Activated CD4-positive, CD25-positive, alpha-beta regulatory T cell (primary cell): Measurements from ENCODE around the gene CD82.

ENCODE experiments used
- DNase-seq, 4 experiments: peaks; one replicate each; lab custom pipeline; 2025; lab: John Stamatoyannopoulos, UW

The CD82 gene

GRCh38 chr11:44577231-44577830 is 11.9 kb downstream of the CD82 start:
- no peak for DNase-seq

DNA sequence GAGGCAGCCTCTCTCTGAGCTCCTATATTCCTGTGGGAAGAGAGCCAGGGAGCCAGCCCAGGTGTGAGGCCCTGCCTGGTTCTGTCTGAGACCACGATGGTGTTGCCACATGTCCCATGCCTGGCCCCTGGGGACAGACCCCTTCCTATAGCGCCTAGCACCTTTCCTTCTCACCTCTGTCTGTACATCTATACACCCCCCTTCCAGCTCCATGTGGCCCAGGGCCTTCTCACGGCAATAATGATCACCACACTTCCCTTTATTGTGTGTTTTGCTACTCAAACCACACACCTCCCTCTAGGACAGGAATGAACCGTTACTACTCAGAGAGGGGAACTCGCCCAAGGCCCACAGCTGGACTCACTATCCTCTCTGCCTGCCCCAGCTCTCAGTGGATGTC is 12.8 kb downstream of the CD82 start:
- no peak for DNase-seq

DNA sequence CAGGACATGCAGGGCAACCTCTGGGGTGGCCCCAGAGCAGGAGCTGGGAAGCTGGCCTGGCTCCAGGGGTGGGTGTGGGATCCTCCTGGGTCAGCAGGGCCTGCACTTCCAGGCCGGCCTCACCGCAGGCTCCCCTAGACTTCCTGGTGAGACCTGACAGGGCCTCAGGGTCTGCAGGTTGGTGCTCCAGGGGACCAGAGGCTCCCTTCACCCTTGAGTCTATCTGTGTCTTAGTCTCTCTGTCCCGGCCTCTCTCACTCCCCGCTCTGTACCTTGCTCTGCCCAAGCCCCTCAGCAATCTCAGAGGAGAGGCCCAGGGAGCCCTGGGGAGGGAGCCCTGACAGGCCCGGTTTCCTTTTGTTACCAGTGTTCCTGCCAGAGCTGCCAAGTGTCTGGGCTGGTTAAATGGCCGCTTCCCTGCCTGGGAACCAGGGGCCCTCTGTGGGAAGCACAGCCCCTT is 13.9 kb downstream of the CD82 start:
- no peak for DNase-seq

DNA sequence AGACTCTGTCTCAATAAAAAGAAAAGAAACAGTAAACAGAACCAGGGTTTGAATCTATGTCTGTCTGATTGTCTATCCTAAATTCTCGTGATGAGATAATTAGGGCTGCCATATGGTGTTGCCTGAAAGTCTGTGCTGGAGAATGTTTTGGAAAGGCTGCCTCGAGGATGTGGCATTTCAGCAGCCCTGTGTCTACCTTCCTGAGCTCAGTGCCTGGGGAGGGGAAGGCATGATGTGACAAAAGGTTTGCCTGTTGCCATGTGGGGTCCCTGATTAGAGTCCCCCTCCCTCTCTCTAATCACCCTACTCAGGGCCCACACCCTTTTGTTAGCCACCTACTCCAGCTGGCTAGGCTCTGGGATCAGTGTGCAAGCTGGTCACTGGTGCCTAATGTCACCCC is 15.2 kb downstream of the CD82 start:
- DNase-seq: no peak

- DNase-seq: no peak
These were observed 15.8 kb downstream of the CD82 start for GRCh38 chr11:44581246-44581645.

DNA sequence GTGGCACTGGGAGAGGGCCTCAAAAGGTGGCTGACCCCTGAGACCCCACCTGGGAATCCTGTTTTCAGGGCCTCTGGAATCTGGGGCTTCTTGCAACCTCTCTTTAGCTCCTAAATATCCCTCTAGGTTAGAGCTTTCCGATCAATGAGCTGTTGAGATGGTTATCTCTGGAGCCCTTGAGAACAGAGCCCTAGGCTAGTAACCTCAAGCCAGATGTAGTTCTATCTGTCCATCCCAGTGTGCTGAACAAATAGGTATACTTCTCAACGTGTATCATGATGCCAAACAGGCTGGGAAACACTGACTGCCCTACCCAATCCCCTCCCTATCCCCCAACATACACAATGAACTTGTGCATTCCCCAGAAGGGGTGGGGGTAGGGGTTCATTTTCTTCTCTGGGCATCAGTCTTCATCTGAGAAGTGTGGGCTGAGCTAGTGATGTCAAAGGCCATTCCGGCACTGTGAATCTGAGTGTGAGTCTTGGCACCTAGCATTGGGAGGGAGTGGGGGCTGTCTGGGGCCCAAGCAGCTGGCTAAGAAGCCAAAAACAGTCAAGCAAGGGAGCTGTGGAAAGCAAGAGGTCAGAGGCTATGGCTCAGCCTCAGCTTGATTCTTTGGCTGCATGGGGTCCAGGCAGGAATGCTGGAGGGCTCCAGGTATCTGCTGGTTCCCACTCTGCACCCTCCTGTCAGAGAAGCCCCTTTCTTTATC is 17.3 kb downstream of the CD82 start:
- DNase-seq: no peak

GRCh38 chr11:44583353-44583669 is 17.8 kb downstream of the CD82 start:
- no peak for DNase-seq

DNA sequence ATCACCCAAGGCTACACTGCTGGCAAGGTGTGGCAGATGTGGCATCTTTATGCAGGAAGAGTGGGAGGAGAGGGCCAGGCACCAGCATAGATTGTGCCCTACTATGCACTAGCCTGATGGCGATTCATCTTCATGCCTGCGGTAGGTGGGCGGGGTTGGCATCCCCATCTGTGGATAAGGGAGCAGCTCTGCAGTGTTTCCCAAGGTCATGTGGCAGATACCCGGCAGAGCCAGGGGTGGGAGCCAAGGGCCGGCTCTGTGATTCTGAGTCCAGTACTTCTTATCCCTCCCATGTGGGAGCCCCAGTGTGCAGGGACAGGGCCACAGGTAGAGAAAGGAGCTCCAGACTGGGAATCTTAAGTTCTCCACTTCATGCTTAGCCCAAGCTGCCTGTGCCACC is 20.0 kb downstream of the CD82 start:
- DNase-seq: no peak

DNA sequence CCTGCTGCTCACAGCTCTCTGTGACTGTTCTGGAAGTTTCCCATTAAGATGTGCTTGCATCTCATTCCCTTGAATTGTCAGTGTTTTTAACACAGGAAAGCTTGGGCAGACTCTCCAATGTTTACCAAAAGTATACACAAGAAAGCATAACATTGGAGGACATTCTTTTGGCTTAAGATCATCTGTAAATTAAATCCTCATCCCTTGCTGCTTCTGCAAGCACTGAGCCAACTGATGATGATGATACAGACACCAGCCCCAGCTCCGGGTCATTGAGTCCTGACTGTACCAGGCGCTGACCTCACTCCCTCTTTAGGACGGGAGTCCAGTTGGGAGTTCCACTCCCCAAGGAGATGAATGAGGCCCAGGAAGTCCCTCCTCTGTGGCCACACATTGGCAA is 23.8 kb downstream of the CD82 start:
- no peak for DNase-seq

GRCh38 chr11:44590769-44591168 is 25.3 kb downstream of the CD82 start:
- DNase-seq: no peak

DNA sequence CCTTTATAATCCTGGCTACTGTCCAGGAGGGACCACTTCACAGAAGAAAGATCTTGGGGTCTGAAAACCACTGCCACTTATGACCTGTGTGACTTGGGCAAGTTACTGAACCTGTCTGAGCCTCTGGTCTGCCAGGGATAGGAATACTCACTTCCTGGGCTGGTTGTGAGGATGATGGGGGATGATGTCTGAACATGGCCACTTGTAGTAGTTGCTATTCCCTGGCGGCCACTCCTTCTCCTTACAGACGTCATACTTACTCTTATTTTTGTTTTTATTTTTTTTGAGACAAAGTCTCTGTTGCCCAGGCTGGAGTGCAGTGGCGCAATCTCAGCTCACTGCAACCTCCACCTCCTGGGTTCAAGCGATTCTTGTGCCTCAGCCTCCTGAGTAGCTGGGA is 26.1 kb downstream of the CD82 start:
- DNase-seq: no peak

DNA sequence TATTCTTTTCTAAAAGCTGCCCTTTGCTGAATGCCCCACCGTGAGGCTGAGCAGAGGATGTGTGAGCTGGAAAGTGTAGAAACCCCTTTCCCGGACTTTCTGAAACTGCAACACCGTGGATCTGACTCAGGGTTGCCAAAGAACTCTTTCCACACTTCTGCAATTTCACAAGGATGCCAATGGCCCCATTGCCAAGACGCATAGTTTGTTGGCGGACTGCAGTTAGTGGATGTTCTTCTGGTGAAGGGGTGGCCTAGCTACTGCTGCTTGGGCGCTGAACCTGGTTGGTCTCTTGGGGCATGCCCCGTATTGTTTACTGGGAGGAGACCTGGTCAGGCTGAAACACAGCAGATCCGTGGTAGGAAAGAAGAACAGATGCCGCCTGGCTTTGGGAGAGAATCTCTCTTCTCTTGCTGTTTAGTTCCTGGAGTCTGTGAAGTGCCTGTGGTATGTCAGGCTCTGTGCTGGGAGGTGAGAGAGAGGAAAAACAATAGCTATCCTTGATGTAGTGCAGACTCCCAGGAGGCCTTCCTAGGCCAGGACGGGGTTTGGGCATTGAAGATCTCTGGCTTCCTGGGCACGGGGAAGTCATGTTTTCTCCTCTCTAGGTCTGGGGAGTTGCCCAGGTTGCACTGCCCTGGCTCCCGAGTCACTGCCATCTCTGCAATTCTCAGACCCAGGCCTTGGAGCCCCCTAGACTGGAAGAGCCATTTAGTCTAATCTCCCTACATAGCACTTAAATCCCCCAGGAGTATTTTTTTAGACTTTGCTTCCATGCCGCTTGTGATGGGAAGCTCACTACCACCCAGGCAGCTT is 26.9 kb downstream of the CD82 start:
- no peak for DNase-seq

GRCh38 chr11:44593251-44593650 is 27.8 kb downstream of the CD82 start:
- no peak for DNase-seq

GRCh38 chr11:44595006-44595405 is 29.5 kb downstream of the CD82 start:
- DNase-seq: no peak

DNA sequence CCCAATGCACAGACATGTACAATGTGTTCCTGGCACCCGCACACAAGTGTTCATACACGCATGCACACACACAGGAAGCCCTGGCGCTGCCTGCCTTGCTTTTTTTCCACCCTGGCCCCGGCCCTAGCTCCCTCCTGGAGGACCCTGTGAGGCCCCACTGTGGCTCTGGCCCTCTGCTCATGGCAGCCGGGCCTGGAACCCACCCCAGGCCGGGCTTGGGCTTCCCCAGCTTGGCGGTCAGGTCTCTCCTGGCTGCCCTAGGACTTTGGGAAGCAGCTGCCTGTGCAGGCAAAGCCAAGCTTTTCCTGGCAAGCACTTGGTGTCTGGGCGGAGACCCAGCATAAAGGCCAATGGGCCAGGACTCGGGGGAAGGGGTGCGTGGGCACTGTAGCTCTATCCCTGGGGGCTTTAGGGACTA is 30.5 kb downstream of the CD82 start:
- DNase-seq: no peak

DNA sequence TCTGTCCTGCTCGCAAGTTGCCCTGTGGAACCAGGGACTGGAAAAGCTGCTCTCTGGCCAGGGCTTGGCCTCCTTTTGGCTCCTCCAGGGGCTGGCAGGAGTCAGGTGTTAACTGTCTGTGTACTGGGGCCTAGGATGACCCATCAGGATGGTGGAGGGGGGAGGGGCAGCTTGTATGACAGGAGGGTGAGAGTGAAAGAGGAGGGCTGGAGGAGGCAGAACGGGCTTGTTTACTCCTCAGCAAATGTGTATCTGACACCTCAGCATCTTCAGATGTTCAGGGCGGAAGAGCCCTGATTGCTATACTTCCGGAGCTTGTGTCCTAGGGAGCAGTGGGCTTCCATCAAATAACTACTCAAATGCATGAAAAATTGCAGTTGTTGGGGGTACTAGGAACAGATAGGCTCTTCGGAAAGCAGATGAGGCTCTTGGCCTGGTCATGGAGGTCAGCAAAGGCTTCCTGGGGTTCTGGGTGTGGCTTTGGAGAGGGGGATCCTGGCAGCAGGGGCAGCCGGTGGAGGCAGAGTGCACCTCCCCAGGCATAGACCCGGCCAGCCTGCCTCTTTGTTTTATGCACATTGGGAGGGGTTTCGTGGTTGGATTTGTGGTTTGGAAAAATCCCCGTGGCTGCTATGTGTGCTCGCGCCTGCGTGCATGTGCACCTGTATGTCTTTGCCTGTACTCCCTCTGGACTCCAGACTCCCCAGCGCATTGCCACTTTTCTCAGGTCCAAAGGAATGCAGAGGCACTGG is 31.2 kb downstream of the CD82 start:
- DNase-seq: peak in 1 of 4 experiments; percentile 29

DNA sequence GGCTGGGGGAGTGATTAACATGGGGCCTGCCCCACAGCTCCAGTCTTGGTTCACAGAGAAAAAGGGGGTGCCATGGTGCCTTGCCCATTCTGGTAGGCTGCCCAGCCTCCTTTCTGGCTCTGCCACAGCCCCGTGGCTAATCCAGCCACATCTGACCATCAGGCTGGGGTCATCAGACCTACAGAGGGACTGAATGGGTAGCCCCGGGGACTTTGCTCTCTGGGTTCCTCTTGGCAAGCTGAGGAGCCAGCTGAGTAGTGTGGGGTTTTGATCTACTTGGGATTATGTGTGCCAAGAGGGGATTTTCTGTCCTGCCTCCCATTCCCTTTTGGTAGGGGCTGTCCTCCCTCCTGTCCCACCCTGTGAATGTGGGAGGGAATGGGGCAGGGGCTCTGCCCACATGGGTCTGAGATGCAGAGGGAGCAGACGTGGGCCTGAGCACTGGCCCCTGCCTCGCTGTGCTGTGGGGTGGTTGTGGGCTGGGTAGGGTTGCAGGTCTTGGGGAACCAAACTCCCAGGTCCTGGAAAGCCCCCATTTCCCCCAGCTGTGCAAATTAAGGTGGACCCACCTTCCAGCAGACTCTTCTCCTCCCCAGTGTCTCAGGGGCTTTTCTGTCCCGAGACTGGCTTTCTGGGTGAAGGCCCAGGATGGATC is 32.0 kb downstream of the CD82 start:
- no peak for DNase-seq

DNA sequence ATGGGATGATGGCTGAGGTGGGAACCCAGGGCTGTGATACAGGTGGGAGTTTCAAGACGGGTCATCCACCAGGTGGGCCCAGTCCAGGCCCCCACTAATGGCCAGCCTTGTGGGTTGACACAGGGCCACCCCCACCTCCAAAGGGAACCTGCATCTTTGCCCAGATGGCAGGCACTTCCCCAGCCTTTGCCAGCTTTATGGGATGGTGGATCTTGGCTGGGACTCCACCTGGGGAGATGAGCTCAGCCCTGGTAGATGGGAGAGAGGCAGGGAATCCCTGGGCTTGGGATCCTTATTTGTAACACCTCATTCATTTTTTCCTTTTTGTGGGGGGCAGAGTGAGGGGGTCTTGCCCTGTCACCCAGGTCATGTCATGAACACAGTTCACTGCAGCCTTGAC is 33.4 kb downstream of the CD82 start:
- DNase-seq: no peak

GRCh38 chr11:44600261-44600660 is 34.8 kb downstream of the CD82 start:
- no peak for DNase-seq

DNA sequence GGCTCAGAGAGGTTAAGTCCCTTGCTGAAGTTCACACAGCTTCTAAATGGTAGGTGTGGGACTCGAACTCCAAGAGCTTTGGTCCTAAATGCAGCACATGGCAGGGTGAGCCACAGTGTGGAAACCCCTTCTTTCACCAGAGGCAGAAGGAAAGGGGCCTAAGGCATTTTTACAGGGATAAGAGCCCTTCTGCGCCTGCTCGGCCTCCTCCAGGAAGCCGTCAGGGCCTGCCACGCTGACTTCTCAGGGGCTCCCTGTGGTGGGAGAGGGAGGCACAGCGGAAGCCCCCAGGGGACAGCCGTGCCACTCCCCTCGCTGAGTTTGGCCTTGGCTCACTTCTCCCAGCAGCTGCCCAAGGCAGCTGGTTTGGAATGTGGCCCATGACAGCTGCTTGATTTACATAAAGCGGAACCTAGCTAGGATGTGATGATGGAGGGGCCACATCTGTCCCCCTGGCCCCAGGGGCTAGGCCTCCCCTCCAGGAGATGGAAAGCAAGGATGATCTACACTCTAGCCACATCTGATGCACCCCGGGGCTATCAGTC is 35.4 kb downstream of the CD82 start:
- DNase-seq: no peak

- DNase-seq: no peak
These were observed 36.3 kb downstream of the CD82 start for GRCh38 chr11:44601471-44602370.
